HepG2 (cell line): Measurements from ENCODE around the gene USP5. TPM values are rescaled to one million over a fixed set of nuclear protein-coding genes. Genes with fewer than 3 reads are reported as not detected.

Experiments used
- ATAC-seq: fragments of 200-7000 bp; cut with Tn5 transposase; 3 replicates; pipeline ENCODE4 v1.9.1; 2020; ENCODE audit warnings: mild to moderate bottlenecking, moderate library complexity
- BruUV-seq: library from RNA; stranded (reverse); fragments of 400-500 nt; replicated peaks from 2 replicates; lab custom pipeline; 2021; lab: Mats Ljungman, UMichigan
- CTCF ChIA-PET: fragments of 300-600 bp; formaldehyde crosslinking; extraction: SDS; loops from one replicate; lab custom pipeline; 2021; ENCODE audit warnings: low total read pairs, inconsistent platforms, low intra/inter-chr PET ratio; lab: Yijun Ruan, JAX
- POLR2A ChIA-PET: fragments of 350-600 bp; sonication (Branson Sonifier 250); formaldehyde crosslinking; loops from one replicate; lab custom pipeline; 2020; ENCODE audit warnings: antibody characterized with exemption, inconsistent platforms; lab: Yijun Ruan, JAX
- DNase-seq: peaks from one replicate; pipeline ENCODE4 v3.0.0-alpha.2; 2015; ENCODE audit warnings: low spot score
- FAIRE-seq: peaks from 3 replicates; lab custom pipeline; 2011; peaks lifted over from hg19 to GRCh38; lab: Jason Lieb, UNC
- H2AFZ ChIP-seq: one replicate; pipeline ENCODE4 v1.6.1; 2011; ENCODE audit warnings: low read length, inconsistent platforms
- H3K27ac ChIP-seq: fragments of 300-600 bp; 3 replicates; pipeline ENCODE4 v1.8.0; 2011; ENCODE audit warnings: mixed run types, mild to moderate bottlenecking, mixed read lengths, low read length, inconsistent platforms; ENCODE audit not compliant: insufficient read depth; ENCODE audit errors: extremely low read length
- H3K27me3 ChIP-seq, 2 experiments: fragments of 200-600 bp in 1 of 2; 2 replicates in 1 of 2; 3 replicates in 1 of 2; pipeline versions ENCODE4 v1.6.0 to v1.8.0; 2011; ENCODE audit warnings: low read length in 2 of 2, mild to moderate bottlenecking in 2 of 2, moderate library complexity in 2 of 2, inconsistent platforms in 1 of 2; ENCODE audit not compliant: insufficient read depth in 2 of 2, control insufficient read depth in 1 of 2
- H3K36me3 ChIP-seq, 2 experiments: fragments of 200-600 bp in 1 of 2; replicated peaks in 1 of 2; 2 replicates in 1 of 2; 3 replicates in 1 of 2; pipeline versions ENCODE4 v1.5.1 to v1.8.0; 2011; ENCODE audit warnings: low read length in 2 of 2, inconsistent platforms in 1 of 2; ENCODE audit not compliant: insufficient read depth in 2 of 2, control insufficient read depth in 1 of 2
- H3K4me1 ChIP-seq: 2 replicates; pipeline ENCODE4 v1.5.1; 2012; ENCODE audit warnings: low read length, inconsistent platforms; ENCODE audit not compliant: insufficient read depth
- H3K4me2 ChIP-seq: 2 replicates; pipeline ENCODE4 v1.6.0; 2011; ENCODE audit warnings: low read depth, low read length, inconsistent platforms
- H3K4me3 ChIP-seq, 3 experiments: fragments of 200-600 bp in 1 of 3; sonication (generic), shearing (Covaris generic) in 1 of 3; replicated peaks in 1 of 3; 2 replicates each; pipeline ENCODE4 v1.5.1; 2011 to 2016; ENCODE audit warnings: low read length in 3 of 3, inconsistent platforms in 2 of 3, low read depth in 2 of 3, mild to moderate bottlenecking in 2 of 3, control low read depth in 1 of 3, mixed read lengths in 1 of 3; ENCODE audit not compliant: insufficient read depth in 1 of 3
- H3K79me2 ChIP-seq: one replicate; pipeline ENCODE4 v1.6.1; 2011; ENCODE audit warnings: low read length, inconsistent platforms; ENCODE audit not compliant: insufficient read depth
- H3K9ac ChIP-seq: 2 replicates; pipeline ENCODE4 v1.6.0; 2011; ENCODE audit warnings: mild to moderate bottlenecking, low read depth, low read length, inconsistent platforms; ENCODE audit not compliant: insufficient read depth
- H3K9me3 ChIP-seq: 2 replicates; pipeline ENCODE4 v1.5.1; 2012; ENCODE audit warnings: mild to moderate bottlenecking, low read length
- H4K20me1 ChIP-seq: 2 replicates; pipeline ENCODE4 v1.6.0; 2011; ENCODE audit warnings: inconsistent platforms, mild to moderate bottlenecking, low read length, moderate library complexity; ENCODE audit not compliant: insufficient read depth
- CERS6 ChIP-seq: sonication (generic); formaldehyde crosslinking; IDR thresholded peaks from 2 replicates; pipeline ENCODE4 v1.5.0; 2020; ENCODE audit warnings: missing genetic modification reagents
- GRHL1 ChIP-seq: sonication (generic); formaldehyde crosslinking; conservative IDR thresholded peaks from 2 replicates; pipeline ENCODE4 v1.8.0; 2022; ENCODE audit warnings: missing genetic modification reagents
- HNRNPLL ChIP-seq: fragments of 200-400 bp; formaldehyde crosslinking; IDR thresholded peaks from 2 replicates; pipeline ENCODE4 v1.6.1; 2017; ENCODE audit warnings: mild to moderate bottlenecking, low read depth, low read length; ENCODE audit not compliant: poor library complexity, severe bottlenecking
- MIXL1 ChIP-seq: IDR thresholded peaks from 2 replicates; pipeline ENCODE4 v1.6.1; 2016
- PHF21A ChIP-seq: sonication (generic); formaldehyde crosslinking; IDR thresholded peaks from 2 replicates; pipeline ENCODE4 v1.5.0; 2020; ENCODE audit warnings: mild to moderate bottlenecking, missing genetic modification reagents
- RARA ChIP-seq: IDR thresholded peaks from 2 replicates; pipeline ENCODE4 v1.6.1; 2016; ENCODE audit warnings: missing genetic modification reagents, missing compliant biosample characterization
- RFXANK ChIP-seq: IDR thresholded peaks from 2 replicates; pipeline ENCODE4 v1.6.1; 2016
- SCMH1 ChIP-seq: sonication (generic); formaldehyde crosslinking; IDR thresholded peaks from 2 replicates; pipeline ENCODE4 v1.9.0; 2021; ENCODE audit warnings: missing genetic modification reagents, mild to moderate bottlenecking, borderline replicate concordance
- XRCC5 ChIP-seq: fragments of 200-400 bp; formaldehyde crosslinking; optimal IDR thresholded peaks from 2 replicates; pipeline ENCODE3; 2017; ENCODE audit warnings: mild to moderate bottlenecking, low read length
- ZBTB34 ChIP-seq: sonication (generic); formaldehyde crosslinking; IDR thresholded peaks from 2 replicates; pipeline ENCODE4 v1.8.0; 2022; ENCODE audit warnings: mild to moderate bottlenecking, missing genetic modification reagents
- ZC3H4 ChIP-seq: sonication (generic); formaldehyde crosslinking; IDR thresholded peaks from 2 replicates; pipeline ENCODE4 v1.4.0; 2020; ENCODE audit warnings: missing genetic modification reagents, borderline replicate concordance
- ZFX ChIP-seq: sonication (generic); formaldehyde crosslinking; IDR thresholded peaks from 2 replicates; pipeline ENCODE4 v1.4.0; 2020; ENCODE audit warnings: mild to moderate bottlenecking, low read depth, missing genetic modification reagents, moderate library complexity
- ZKSCAN8 ChIP-seq: IDR thresholded peaks from 2 replicates; pipeline ENCODE4 v1.6.1; 2016; ENCODE audit warnings: borderline replicate concordance, missing genetic modification reagents, missing compliant biosample characterization
- ZNF124 ChIP-seq: sonication (generic); formaldehyde crosslinking; IDR thresholded peaks from 2 replicates; pipeline ENCODE4 v1.4.0; 2020; ENCODE audit warnings: missing genetic modification reagents
- ZNF367 ChIP-seq: sonication (generic); formaldehyde crosslinking; IDR thresholded peaks from 2 replicates; pipeline ENCODE4 v1.4.0; 2020; ENCODE audit warnings: missing genetic modification reagents, borderline replicate concordance
- ZNF431 ChIP-seq: sonication (generic); formaldehyde crosslinking; IDR thresholded peaks from 2 replicates; pipeline ENCODE4 v1.9.0; 2022; ENCODE audit warnings: missing genetic modification reagents, low read depth, mild to moderate bottlenecking, borderline replicate concordance
- ZNF468 ChIP-seq: sonication (generic); formaldehyde crosslinking; IDR thresholded peaks from 2 replicates; pipeline ENCODE4 v1.8.0; 2022; ENCODE audit warnings: mild to moderate bottlenecking, moderate library complexity, missing genetic modification reagents
- WGBS: methylation state at CpG from one replicate; pipeline ENCODE4 v1.1.6; 2017; ENCODE audit warnings: low lambda C conversion rate; 5-methylcytosine and 5-hydroxymethylcytosine counted together
- in situ Hi-C: cut with HindIII; loops from 2 replicates; pipeline ENCODE4 v1.10.0; 2017; ENCODE audit warnings: low pct_unique_long_range_greater_than_20kb; ENCODE audit not compliant: extremely low pct_ligation_motif_present
- intact Hi-C: fragments of 100-400 bp; cut with micrococcal nuclease; formaldehyde crosslinking; loops from one replicate; pipeline ENCODE4 v1.10.0; 2022; ENCODE audit not compliant: unreplicated experiment
- polyA plus RNA-seq, 8 experiments: library from polyadenylated mRNA; depleted of rRNA in 3 of 8; stranded (reverse) in 7 of 8; unstranded in 1 of 8; fragments of >200 nt; fragmentation: Illumina TruSeq in 4 of 8; extraction: Trizol in 4 of 8; gene quantifications; 2 replicates each; pipeline versions ENCODE4 v1.2.1 to v1.2.3, GENCODE V29; 2011 to 2016; ENCODE audit warnings: low read depth in 4 of 8, missing spikeins in 1 of 8, mixed read lengths in 1 of 8; ENCODE audit not compliant: insufficient read depth in 1 of 8
- total RNA-seq, 5 experiments: library from RNA; depleted of rRNA; stranded (reverse); fragments of >200 nt; fragmentation: Illumina TruSeq; extraction: Trizol; gene quantifications; 2 replicates each; pipeline ENCODE4 v1.2.3, GENCODE V29; 2016; ENCODE audit warnings: low read depth in 1 of 5

The USP5 gene
- total and polyA plus RNA-seq, 2 of the 13 experiments (the other 11 are each of a cell fraction or from before 2014, with no cell fraction given): 39.6 to 56.0 TPM

GRCh38 chr12:6813363-6813762 lies 38.6 kb upstream of the USP5 start:
- in situ Hi-C loops (no loop called here), intact Hi-C loops (no loop called here)
- H3K9me3 ChIP-seq: no peaks in the 10 kb centered on the region
- peaks cover 2 to 17% of the 10 kb centered on the region in 2 experiments; a peak in 2 of 5 replicates for H3K27me3 ChIP-seq
- H3K4me2 ChIP-seq: no peak overlapping the region
- DNase-seq (no peak), FAIRE-seq (no peak), ATAC-seq (no peak)
- BruUV-seq: no TSS peak
- no peak overlapping the region for H2AFZ ChIP-seq
- TF ChIP-seq SCMH1 (CRISPR knock-in tag) (no peak), RFXANK (CRISPR knock-in tag) (no peak), HNRNPLL (no peak), GRHL1 (CRISPR knock-in tag) (no peak), ZNF124 (no peak), MIXL1 (CRISPR knock-in tag) (no peak), RARA (CRISPR knock-in tag) (no peak), PHF21A (CRISPR knock-in tag) (no peak), ZNF431 (no peak), ZC3H4 (CRISPR knock-in tag) (no peak), ZBTB34 (CRISPR knock-in tag) (no peak), ZFX (CRISPR knock-in tag) (no peak), CERS6 (CRISPR knock-in tag) (no peak), ZKSCAN8 (CRISPR knock-in tag) (no peak), ZNF468 (CRISPR knock-in tag) (no peak), ZNF367 (CRISPR knock-in tag) (no peak), XRCC5 (no peak)
- WGBS: 49% methylated on average over 4 of the region's 4 CpGs
- no peak overlapping the region for H3K9ac ChIP-seq
- H3K79me2 ChIP-seq: no peaks in the 10 kb centered on the region
- H3K27ac ChIP-seq: no peak overlapping the region
- H3K4me3 ChIP-seq: no peak overlapping the region
- H3K4me1 ChIP-seq: peaks cover 23% of the 10 kb centered on the region
- ChIA-PET CTCF (no interaction called here), POLR2A (interaction anchor here (1.1 kb wide), 1 partner anchor 21 kb away, joined by 3 read pairs; no protein-coding TSS in a partner anchor)
- no peaks in the 10 kb centered on the region for H4K20me1 ChIP-seq
- no peaks in the 10 kb centered on the region for H3K36me3 ChIP-seq
